Measurements from ENCODE around the gene INHBB. TPM values are rescaled to one million over a fixed set of nuclear protein-coding genes. Genes with fewer than 3 reads are reported as not detected.

The INHBB gene
- total and polyA plus RNA-seq, 2 of the 4 experiments (the other 2 are of a cell fraction): 0.18 to 0.92 TPM

- Histone ChIP-seq H3K9ac (ENCODE audit: low read depth, low read length) (no peak overlapping the region), H4K20me1 (ENCODE audit: insufficient read depth, low read length) (no peaks in the 10 kb centered on the region), H3K79me1 (ENCODE audit: low read depth in 1 of 2, low read length in 2 of 2) (no peaks in the 10 kb centered on the region), H2BK20ac (ENCODE audit: low read depth, low read length) (no peak overlapping the region), H3K23ac (ENCODE audit: low read depth, low read length) (no peak overlapping the region), H3K4ac (ENCODE audit: low read depth, low read length) (no peak overlapping the region), H3K56ac (ENCODE audit: extremely low read depth, insufficient read depth, low read length) (no peak overlapping the region), H3K14ac (replicated peaks; ENCODE audit: low read depth, low read length) (no peak overlapping the region), H4K91ac (ENCODE audit: insufficient read depth, low read depth, low read length) (no peak overlapping the region), H3K4me2 (ENCODE audit: low read depth, low read length) (no peak overlapping the region), H4K8ac (ENCODE audit: low read depth in 2 of 2, low read length in 2 of 2) (no peak overlapping the region), H2BK15ac (ENCODE audit: low read depth, low read length) (no peak overlapping the region), H3K27me3 (ENCODE audit: control insufficient read depth, insufficient read depth, low read length) (no peaks in the 10 kb centered on the region), H2BK120ac (ENCODE audit: low read depth, low read length) (no peak overlapping the region), H3K9me1 (ENCODE audit: insufficient read depth, low read length) (no peaks in the 10 kb centered on the region), H3K4me1 (ENCODE audit: control insufficient read depth, insufficient read depth, low read length) (no peaks in the 10 kb centered on the region), H2AFZ (replicated peaks; ENCODE audit: low read length, poor library complexity) (no peak overlapping the region), H2AK9ac (replicated peaks; ENCODE audit: low read depth, low read length, poor library complexity) (no peak overlapping the region), H3K27ac (ENCODE audit: insufficient read depth, low read length) (no peak overlapping the region), H3K36me3 (ENCODE audit: control insufficient read depth, insufficient read depth, low read length) (no peaks in the 10 kb centered on the region; the same call in 1 of the 2 replicates), H2AK5ac (ENCODE audit: low read depth, low read length) (no peak overlapping the region), H3K9me3 (ENCODE audit: control insufficient read depth, insufficient read depth, low read length) (no peaks in the 10 kb centered on the region), H2BK5ac (ENCODE audit: low read depth, low read length, poor library complexity, severe bottlenecking) (no peak overlapping the region), H3K4me3 (ENCODE audit: insufficient read depth, low read depth, low read length) (no peak overlapping the region), H3K18ac (ENCODE audit: low read depth, low read length) (no peak overlapping the region), H4K5ac (ENCODE audit: low read depth, low read length) (no peak overlapping the region)
- TF ChIP-seq MAZ (IDR thresholded peaks at IDR 0.05; ENCODE audit: borderline replicate concordance, low read depth, low read length) (no peak), SMC3 (IDR thresholded peaks at IDR 0.05; ENCODE audit: low read depth, low read length) (no peak), CEBPB (IDR thresholded peaks at IDR 0.05; ENCODE audit: low read depth, low read length) (no peak), POLR2A (IDR thresholded peaks at IDR 0.05; ENCODE audit: low read depth, low read length) (no peak), FOS (IDR thresholded peaks at IDR 0.05; ENCODE audit: low read depth, low read length) (no peak), BHLHE40 (IDR thresholded peaks at IDR 0.05; ENCODE audit: low read depth, low read length) (no peak), RCOR1 (IDR thresholded peaks at IDR 0.05; ENCODE audit: insufficient replicate concordance, low read length) (no peak), MXI1 (IDR thresholded peaks at IDR 0.05; ENCODE audit: borderline replicate concordance, low read depth, low read length) (no peak), ELK1 (IDR thresholded peaks at IDR 0.05; ENCODE audit: borderline replicate concordance, low read depth, low read length) (no peak), CTCF (conservative IDR thresholded peaks at IDR 0.05; ENCODE audit: low read depth, low read length) (no peak)
- dilution Hi-C loops (cut with HindIII; ENCODE audit: low sequenced_read_pairs, unreplicated experiment) (no loop called here), in situ Hi-C loops (cut with MboI; ENCODE audit: low sequenced_read_pairs) (no loop called here), intact Hi-C loops (cut with micrococcal nuclease) (no loop called here)
- WGBS, 2 experiments (ENCODE audit: extremely low coverage in 2 of 2, insufficient read length in 1 of 2): no CpG with 5 or more reads among the region's 7 CpGs
- ChIA-PET POLR2A (ENCODE audit: unreplicated experiment) (no interaction called here), CTCF (no interaction called here)
- DNase-seq (no peak), ATAC-seq (ENCODE audit: low read depth) (no peak)
- no TSS peak for BruUV-seq (replicated peaks)
Measured at GRCh38 chr2:120307482-120307881, 38.5 kb upstream of the INHBB start.

All from IMR-90 (cell line).